Measurements from ENCODE around the gene RTKN2.

Gene RTKN2

GRCh38 chr10:62217683-62218082 lies 51.0 kb downstream of the RTKN2 start:
- DNase-seq = no peak

GRCh38 chr10:62214364-62214874 lies 54.2 kb downstream of the RTKN2 start:
- no peak for DNase-seq

- no peak for DNase-seq
These were observed 62.8 kb downstream of the RTKN2 start for GRCh38 chr10:62205750-62206399.

GRCh38 chr10:62199584-62199983 lies 69.1 kb downstream of the RTKN2 start:
- no peak for DNase-seq

- DNase-seq = no peak
These were observed 72.1 kb downstream of the RTKN2 start for GRCh38 chr10:62196528-62196927.

GRCh38 chr10:62195675-62195926 lies 73.0 kb downstream of the RTKN2 start:
- no peak for DNase-seq

- no peak for DNase-seq
These were observed 73.5 kb downstream of the RTKN2 start for GRCh38 chr10:62194924-62195674.

- DNase-seq = no peak
These were observed 75.2 kb downstream of the RTKN2 start for GRCh38 chr10:62193479-62193878.

GRCh38 chr10:62189131-62189530 lies 79.5 kb downstream of the RTKN2 start:
- DNase-seq = no peak

GRCh38 chr10:62188021-62188616 lies 80.5 kb downstream of the RTKN2 start:
- DNase-seq = no peak

GRCh38 chr10:62186999-62187675 lies 81.5 kb downstream of the RTKN2 start:
- DNase-seq = no peak

GRCh38 chr10:62185919-62186692 lies 82.5 kb downstream of the RTKN2 start:
- DNase-seq = no peak

GRCh38 chr10:62183857-62184795 lies 84.5 kb downstream of the RTKN2 start:
- no peak for DNase-seq

- no peak for DNase-seq
These were observed 85.2 kb downstream of the RTKN2 start for GRCh38 chr10:62183442-62183841.

GRCh38 chr10:62182595-62182994 lies 86.0 kb downstream of the RTKN2 start:
- no peak for DNase-seq

GRCh38 chr10:62182171-62182570 lies 86.5 kb downstream of the RTKN2 start:
- no peak for DNase-seq

- no peak for DNase-seq
These were observed 88.0 kb downstream of the RTKN2 start for GRCh38 chr10:62180677-62181076.

GRCh38 chr10:62178568-62178967 lies 90.1 kb downstream of the RTKN2 start:
- no peak for DNase-seq

- DNase-seq = no peak
These were observed 91.5 kb downstream of the RTKN2 start for GRCh38 chr10:62177111-62177510.

- DNase-seq = no peak
These were observed 93.4 kb downstream of the RTKN2 start for GRCh38 chr10:62175251-62175650.

- DNase-seq = no peak
These were observed 96.2 kb downstream of the RTKN2 start for GRCh38 chr10:62172465-62172864.

GRCh38 chr10:62171791-62172190 lies 96.9 kb downstream of the RTKN2 start:
- DNase-seq = no peak

All from GDM1 (cell line).